Coronary artery (tissue), 2 donors: ENCODE data around the gene NKAIN2.

Experiments
- DNase-seq: peaks from one replicate; pipeline ENCODE4 v3.0.0-alpha.2; 2017; ENCODE audit warnings: low spot score
- H3K27ac ChIP-seq, 2 donors: fragments of 200-600 bp; sonication (generic); one replicate each; pipeline ENCODE4 v1.5.1; 2016 to 2019
- H3K4me3 ChIP-seq: fragments of 200-600 bp; sonication (generic); 2 replicates; pipeline ENCODE4 v1.5.1; 2016; ENCODE audit warnings: mild to moderate bottlenecking, moderate library complexity
- CTCF ChIP-seq: fragments of 200-600 bp; sonication (generic); IDR thresholded peaks from one replicate; pipeline ENCODE4 v1.5.1; 2019; ENCODE audit warnings: antibody characterized with exemption

The NKAIN2 gene

GRCh38 chr6:123897965-123898364 lies 94.3 kb downstream of the NKAIN2 start:
- H3K4me3 ChIP-seq = no peak overlapping the region
- no peak for TF ChIP-seq CTCF
- H3K27ac ChIP-seq = no peak overlapping the region
- no peak for DNase-seq

GRCh38 chr6:123898665-123899064 lies 95.0 kb downstream of the NKAIN2 start:
- no peak for TF ChIP-seq CTCF
- no peak overlapping the region for H3K4me3 ChIP-seq
- H3K27ac ChIP-seq = no peak overlapping the region
- no peak for DNase-seq

- Histone ChIP-seq H3K4me3 (no peak overlapping the region), H3K27ac (no peak overlapping the region)
- no peak for TF ChIP-seq CTCF
- no peak for DNase-seq
These were observed 96.1 kb downstream of the NKAIN2 start for GRCh38 chr6:123899745-123900144.

GRCh38 chr6:123901436-123901835 lies 97.8 kb downstream of the NKAIN2 start:
- no peak for DNase-seq
- Histone ChIP-seq H3K4me3 (no peak overlapping the region), H3K27ac (no peak overlapping the region)
- no peak for TF ChIP-seq CTCF

GRCh38 chr6:123902738-123903313 lies 99.2 kb downstream of the NKAIN2 start:
- Histone ChIP-seq H3K4me3 (no peak overlapping the region), H3K27ac (no peak overlapping the region)
- no peak for TF ChIP-seq CTCF
- no peak for DNase-seq

- no peak for TF ChIP-seq CTCF
- no peak for DNase-seq
- no peak overlapping the region for H3K27ac ChIP-seq
- no peak overlapping the region for H3K4me3 ChIP-seq
These were observed 100.6 kb downstream of the NKAIN2 start for GRCh38 chr6:123904228-123904627.

GRCh38 chr6:123908797-123909196 lies 105.1 kb downstream of the NKAIN2 start:
- DNase-seq = no peak
- Histone ChIP-seq H3K27ac (no peak overlapping the region), H3K4me3 (no peak overlapping the region)
- TF ChIP-seq CTCF = no peak
